Stimulated activated CD4-positive, alpha-beta T cell treated with anti-CD3 and anti-CD28 coated beads, Interleukin-4, amount 100 ng/mL, for 24 hours (primary cell): Measurements from ENCODE around the gene MYO5C.

Experiments
- DNase-seq: peaks from one replicate; pipeline ENCODE4 v3.0.0-alpha.2; 2020

MYO5C gene

DNA sequence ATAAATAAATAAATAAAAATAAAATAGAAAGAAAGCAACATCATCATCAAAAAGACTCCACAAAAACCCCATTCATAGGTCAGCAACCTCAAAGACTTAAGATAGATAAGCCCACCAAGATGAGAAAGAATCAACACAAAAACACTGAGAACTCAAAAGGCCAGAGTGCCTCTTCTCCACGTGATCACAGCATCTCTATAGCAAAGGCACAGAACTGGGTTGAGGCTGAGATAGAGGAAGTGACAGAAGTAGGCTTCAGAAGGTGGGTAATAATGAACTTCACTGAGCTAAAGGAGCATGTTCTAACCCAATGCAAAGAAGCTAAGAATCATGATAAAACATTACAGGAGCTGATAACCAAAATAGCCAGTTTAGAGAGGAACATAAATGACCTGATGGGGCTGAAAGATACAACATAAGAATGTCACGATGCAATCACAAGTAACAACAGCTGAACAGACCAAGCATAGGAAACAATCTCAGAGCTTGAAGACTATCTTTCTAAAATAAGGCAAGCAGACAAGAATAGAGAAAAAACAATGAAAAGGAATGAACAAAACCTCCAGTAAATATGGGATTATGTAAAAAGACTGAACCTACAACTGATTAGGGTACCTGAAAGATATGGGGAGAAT is 130.9 kb downstream of the MYO5C start:
- no peak for DNase-seq

GRCh38 chr15:52163321-52164190 is 132.0 kb downstream of the MYO5C start:
- DNase-seq: peak; percentile 12

GRCh38 chr15:52162876-52163275 is 132.7 kb downstream of the MYO5C start:
- no peak for DNase-seq

- DNase-seq: no peak
Observed at GRCh38 chr15:52162260-52162659, 133.3 kb downstream of the MYO5C start.

- no peak for DNase-seq
Observed at GRCh38 chr15:52161406-52161966, 134.1 kb downstream of the MYO5C start.

DNA sequence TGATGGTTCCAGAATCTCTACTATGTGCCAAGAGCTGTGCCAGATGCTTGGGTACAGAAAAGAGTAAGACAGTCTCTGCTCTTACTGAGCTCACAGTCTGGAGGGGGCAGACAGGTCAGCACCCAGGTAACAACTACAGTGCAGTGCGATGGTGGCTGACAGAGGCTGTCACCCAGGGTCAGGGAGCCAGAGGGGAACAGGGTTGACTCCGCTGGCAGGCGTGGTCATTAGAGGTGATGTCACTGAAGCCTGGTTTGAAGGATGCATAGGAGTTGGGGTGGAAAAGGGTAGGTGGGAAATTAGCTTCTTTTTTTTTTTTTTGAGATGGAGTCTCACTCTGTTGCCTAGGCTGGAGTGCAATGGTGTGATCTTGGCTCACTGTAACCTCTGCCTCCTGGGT is 136.0 kb downstream of the MYO5C start:
- DNase-seq: no peak

DNA sequence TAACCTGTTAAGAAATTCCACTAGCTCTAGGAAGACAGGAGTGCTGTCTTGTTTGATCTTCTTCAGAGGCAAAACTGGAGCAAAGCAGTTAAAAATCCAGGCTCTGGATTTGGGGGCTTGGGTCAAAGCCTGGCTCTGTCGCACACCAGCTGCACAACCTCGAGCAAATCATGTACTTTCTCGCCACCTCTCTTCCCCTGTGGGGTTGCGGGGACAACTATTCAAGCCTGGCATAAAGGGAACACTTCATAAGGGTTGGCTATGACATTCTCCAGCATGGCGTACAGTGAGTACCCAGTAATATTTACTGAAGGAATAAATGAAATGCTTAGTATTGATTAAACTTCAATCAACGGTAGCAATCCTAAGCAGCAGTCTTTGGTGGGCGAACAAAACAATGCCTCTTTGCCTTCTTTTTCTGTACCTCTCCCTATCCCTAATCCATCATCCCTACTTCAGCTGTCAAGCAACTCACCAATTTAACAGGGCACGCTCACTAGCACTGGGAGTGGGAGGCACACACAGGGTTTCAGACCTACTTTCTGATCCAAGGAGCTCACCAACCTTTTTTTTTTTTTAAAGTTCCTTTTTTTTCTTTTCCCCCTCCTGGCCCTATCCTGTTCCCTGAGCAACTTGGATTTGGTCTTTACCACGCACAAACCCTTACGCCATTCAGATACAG is 137.4 kb downstream of the MYO5C start:
- DNase-seq: no peak

GRCh38 chr15:52155878-52156277 is 139.7 kb downstream of the MYO5C start:
- no peak for DNase-seq

DNA sequence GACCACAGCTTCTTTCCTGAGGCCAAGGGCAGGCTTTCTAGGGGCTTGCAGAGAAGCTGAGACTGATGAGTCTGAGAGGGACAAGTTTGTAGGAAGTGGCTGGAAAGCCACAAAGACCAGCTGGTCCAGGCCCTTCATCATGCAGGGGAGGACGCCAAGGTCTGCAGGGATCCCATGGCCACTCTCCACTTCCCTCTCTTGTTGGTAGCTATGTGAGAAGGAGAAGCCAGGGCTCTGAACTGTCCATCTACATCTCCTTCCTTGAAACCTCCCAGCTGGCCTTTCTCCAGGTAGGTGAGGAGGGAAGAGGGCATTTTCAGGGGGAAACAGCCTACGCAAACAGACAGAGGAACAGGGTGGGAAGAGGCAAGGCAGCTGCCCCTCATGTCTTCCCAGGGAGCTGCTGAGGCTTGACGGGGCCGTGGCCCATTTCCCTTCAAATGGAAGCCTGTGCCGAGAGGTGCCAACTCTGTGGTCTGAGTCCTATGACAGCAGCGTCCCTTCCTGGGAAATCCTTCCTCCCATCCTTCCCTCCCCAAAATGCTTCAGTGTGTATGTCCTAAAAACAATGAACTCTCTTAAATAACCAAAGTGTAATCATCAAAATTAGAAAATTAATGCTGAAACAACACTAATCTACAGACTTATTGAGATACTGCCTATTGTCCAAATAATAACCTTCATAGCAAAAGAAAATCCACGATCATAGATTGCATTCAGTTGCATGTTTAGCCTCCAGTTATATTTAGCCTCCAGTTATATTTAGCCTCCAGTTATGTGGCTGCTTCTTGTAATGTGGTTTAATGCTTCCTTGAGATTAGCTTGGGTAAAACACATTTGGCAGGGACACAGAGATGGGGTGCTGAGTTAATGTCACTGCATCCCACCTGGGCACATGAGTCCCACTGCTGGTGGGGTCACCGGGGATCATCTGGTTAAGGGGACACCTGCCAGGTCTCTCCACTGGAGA is 140.4 kb downstream of the MYO5C start:
- DNase-seq: no peak

DNA sequence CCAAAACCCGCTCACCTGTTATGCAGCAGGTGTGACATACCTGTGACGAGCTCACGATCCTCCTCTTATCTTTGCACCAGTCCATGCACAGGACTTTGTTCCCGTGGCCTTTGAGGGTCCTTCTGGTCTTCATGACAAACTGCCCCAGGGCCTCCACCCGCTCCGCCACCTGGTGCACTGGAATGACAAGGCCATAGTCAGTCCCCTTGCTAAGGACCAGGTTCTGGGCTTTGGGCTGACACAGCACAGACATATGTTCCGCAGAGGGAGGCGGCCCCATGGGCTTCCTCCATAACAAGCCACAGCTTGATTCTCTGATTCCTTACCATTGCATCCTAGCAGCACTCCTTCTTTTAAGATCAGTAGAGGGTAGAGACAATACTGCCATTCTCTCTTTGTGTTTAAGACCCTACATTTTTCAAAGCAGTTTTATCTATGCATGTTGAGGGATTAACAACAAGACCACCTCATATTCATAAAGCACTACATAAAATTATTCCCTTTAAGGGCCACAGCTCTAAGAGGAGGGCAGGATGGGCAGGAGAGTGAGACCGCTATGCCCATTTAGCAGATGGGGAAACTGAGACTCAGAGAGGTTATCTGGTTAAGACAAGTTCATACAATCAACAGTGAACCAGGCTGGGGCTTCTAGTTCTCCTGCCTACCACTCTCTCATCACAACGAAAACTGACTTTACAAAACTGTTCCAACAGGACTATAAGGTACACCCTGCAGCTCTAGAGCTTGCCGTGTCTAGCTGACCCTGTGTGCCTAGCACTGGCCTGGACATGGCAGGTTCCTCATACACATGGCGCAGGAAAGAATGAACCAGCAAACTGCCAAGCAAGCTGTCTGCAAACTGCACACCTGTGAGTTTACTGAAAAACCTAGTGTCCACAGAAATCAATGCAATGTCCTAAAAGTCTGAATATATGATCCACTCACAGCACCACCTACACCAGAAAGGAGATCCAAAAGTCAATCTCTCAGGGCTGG is 141.4 kb downstream of the MYO5C start:
- DNase-seq: no peak

DNA sequence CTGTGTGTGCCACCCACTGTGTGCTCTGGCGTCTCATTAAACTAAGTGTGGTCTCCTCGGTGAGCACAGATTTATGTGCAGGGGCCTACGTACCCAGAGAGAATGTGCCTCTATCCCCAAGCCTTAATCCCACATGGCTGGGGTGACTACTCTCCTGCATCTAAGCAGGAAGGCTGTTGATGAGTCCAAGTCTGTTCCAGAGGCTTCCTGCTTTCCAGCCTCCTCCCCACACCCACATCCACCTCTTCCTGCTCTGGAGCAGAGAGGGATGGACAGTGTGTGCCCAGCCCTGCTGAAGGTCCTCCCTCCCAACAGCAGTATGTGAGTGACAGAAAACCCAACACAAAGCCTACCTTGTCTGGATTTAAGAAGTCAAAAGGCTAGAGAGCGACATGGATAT is 144.3 kb downstream of the MYO5C start:
- DNase-seq: no peak

GRCh38 chr15:52150871-52151270 is 144.7 kb downstream of the MYO5C start:
- DNase-seq: no peak

GRCh38 chr15:52150043-52150825 is 145.4 kb downstream of the MYO5C start:
- no peak for DNase-seq

- no peak for DNase-seq
Observed at GRCh38 chr15:52148403-52148802, 147.2 kb downstream of the MYO5C start.

DNA sequence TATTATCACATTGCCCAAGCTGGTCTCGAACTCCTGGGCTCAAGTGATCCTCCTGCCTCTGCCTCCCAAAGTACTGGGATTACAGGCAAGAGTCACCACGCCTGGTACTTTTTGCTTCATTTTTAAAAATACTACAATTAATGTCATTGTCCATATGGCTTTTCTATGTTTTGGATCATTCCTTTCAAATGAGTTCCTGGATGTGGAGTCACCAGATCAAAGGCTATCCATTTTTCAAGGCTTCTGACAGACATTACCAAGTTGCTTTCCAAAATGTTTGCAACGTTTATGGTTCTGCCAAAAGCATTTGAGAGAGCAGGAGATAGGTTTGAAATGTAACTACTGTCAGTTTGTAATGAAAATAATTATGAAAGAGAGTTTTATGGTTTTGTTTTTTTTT is 148.8 kb downstream of the MYO5C start:
- no peak for DNase-seq

GRCh38 chr15:52146261-52146660 is 149.3 kb downstream of the MYO5C start:
- no peak for DNase-seq

DNA sequence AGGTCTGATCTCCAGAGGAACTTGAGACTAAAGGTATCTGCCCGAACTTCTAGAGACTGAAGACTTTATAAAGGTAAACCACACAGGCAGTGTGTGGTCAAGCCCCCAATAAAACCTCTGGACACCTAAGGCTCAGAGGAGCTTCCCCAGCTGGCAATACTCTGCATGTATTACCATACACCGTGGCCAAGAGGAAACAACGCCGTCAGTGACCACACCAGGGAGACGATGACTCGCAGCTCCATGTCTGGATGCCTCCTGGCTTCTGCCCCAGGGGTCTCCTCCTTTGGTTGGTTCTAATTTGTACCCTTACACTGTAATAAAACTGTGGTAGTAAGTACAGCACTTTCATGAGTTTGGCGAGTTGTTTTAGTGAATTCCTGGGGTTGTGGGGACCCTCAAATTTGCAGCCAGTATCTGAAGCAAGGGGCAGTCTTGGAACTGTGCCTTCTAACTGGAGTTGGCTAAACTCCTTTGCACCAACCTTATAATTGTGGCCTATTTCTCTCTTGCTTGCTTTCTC is 150.9 kb downstream of the MYO5C start:
- DNase-seq: no peak

GRCh38 chr15:52143873-52144272 is 151.7 kb downstream of the MYO5C start:
- no peak for DNase-seq
